Superior temporal gyrus (tissue), 1 donor: ENCODE results near the gene PPM1G.

Experiments used
- DNase-seq: peaks from one replicate; pipeline ENCODE4 v3.0.0-alpha.2; 2016; ENCODE audit errors: extremely low spot score

PPM1G gene

DNA sequence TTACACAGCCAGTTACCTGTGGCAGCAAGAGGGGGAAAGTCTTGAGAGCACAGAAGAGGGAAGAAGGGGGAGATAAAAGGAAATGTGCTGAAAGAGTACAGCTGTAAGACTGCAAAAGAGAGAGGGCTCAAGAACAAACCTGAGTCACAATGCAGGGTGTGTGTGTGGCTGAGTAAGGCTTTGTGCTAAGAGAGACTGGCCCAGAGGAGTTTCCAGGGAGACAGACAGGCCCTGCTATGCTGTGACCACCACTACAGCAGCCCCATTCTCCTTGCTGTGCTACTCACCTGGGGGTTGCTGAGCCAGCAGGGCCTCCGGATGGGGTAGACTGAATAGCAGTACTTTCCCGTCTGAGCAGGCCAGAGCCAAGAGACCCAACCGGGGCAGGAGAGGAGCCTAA is 74.1 kb downstream of the PPM1G start:
- no peak for DNase-seq
